HCT116 (cell line): ENCODE data around the gene PTTG1IP. TPM values are rescaled to one million over a fixed set of nuclear protein-coding genes. Genes with fewer than 3 reads are reported as not detected.

Experiments used
- ATAC-seq: fragments of 200-7000 bp; cut with Tn5 transposase; 2 replicates; pipeline ENCODE4 v1.9.1; 2020; ENCODE audit warnings: mild to moderate bottlenecking, moderate library complexity
- BruUV-seq: library from RNA; stranded (reverse); fragments of 400-500 nt; replicated peaks from 2 replicates; lab custom pipeline; 2021; lab: Mats Ljungman, UMichigan
- CTCF ChIA-PET: fragments of 300-600 bp; sonication (Branson Sonifier 250); formaldehyde crosslinking; loops from one replicate; lab custom pipeline; 2021; ENCODE audit warnings: antibody characterized with exemption; lab: Charles Lee
- POLR2A ChIA-PET: fragments of 300-600, 350-600 bp; sonication (Branson Sonifier 250); formaldehyde crosslinking; loops from one replicate; lab custom pipeline; 2021; ENCODE audit warnings: antibody characterized with exemption; lab: Charles Lee
- RAD21 ChIA-PET, 2 experiments: fragments of 300-600 bp; sonication (Branson Sonifier 250); formaldehyde crosslinking; loops; one replicate each; lab custom pipeline; 2023; ENCODE audit warnings: low total read pairs in 2 of 2; ENCODE audit not compliant: uncharacterized antibody in 2 of 2, unreplicated experiment in 2 of 2, low non-redundant PET in 1 of 2; lab: Charles Lee
- DNase-seq: peaks from one replicate; pipeline ENCODE4 v3.0.0-alpha.2; 2010; ENCODE audit warnings: low read depth, low spot score
- H2AFZ ChIP-seq: fragments of 200-600 bp; shearing (Covaris generic), sonication (generic); 2 replicates; pipeline ENCODE4 v1.6.1; 2017; ENCODE audit warnings: low read depth, mixed run types, mixed read lengths, antibody characterized with exemption, low read length; ENCODE audit not compliant: poor library complexity, severe bottlenecking
- H3K27ac ChIP-seq: 2 replicates; pipeline ENCODE4 v1.5.1; 2012; ENCODE audit warnings: low read depth, low read length
- H3K27me3 ChIP-seq: fragments of 200-600 bp; sonication (generic); 2 replicates; pipeline ENCODE4 v1.6.1; 2016; ENCODE audit warnings: mixed run types, low read length, mixed read lengths; ENCODE audit not compliant: insufficient read depth
- H3K36me3 ChIP-seq, 2 experiments: fragments of 200-500 bp in 1 of 2; fragments of 200-600 bp in 1 of 2; sonication (Bioruptor generic) in 1 of 2; sonication (generic) in 1 of 2; 2 replicates each; pipeline versions ENCODE4 v1.5.1 to v1.6.1; 2014 to 2016; ENCODE audit warnings: low read length in 2 of 2, inconsistent platforms in 1 of 2, mixed read lengths in 1 of 2, mixed run types in 1 of 2; ENCODE audit not compliant: insufficient read depth in 2 of 2, control insufficient read depth in 1 of 2
- H3K4me1 ChIP-seq, 2 experiments: fragments of 200-600 bp in 1 of 2; sonication (generic) in 1 of 2; 2 replicates each; pipeline versions ENCODE4 v1.5.1 to v1.6.1; 2012 to 2017; ENCODE audit warnings: low read length in 2 of 2, inconsistent platforms in 1 of 2, mild to moderate bottlenecking in 1 of 2, mixed read lengths in 1 of 2, mixed run types in 1 of 2, moderate library complexity in 1 of 2; ENCODE audit not compliant: insufficient read depth in 2 of 2, control insufficient read depth in 1 of 2
- H3K4me2 ChIP-seq: fragments of 200-600 bp; sonication (generic); 2 replicates; pipeline ENCODE4 v1.6.1; 2017; ENCODE audit warnings: mixed run types, low read length, mixed read lengths
- H3K4me3 ChIP-seq, 2 experiments: fragments of 200-600 bp in 1 of 2; sonication (generic) in 1 of 2; replicated peaks in 1 of 2; 2 replicates each; pipeline ENCODE4 v1.5.1; 2011 to 2016; ENCODE audit warnings: low read length in 2 of 2, control low read depth in 1 of 2, low read depth in 1 of 2, mild to moderate bottlenecking in 1 of 2, mixed read lengths in 1 of 2, mixed run types in 1 of 2
- H3K79me2 ChIP-seq: fragments of 200-600 bp; sonication (generic); 2 replicates; pipeline ENCODE4 v1.6.1; 2017; ENCODE audit warnings: mild to moderate bottlenecking, mixed run types, low read length, moderate library complexity, mixed read lengths; ENCODE audit not compliant: insufficient read depth
- H3K9ac ChIP-seq: fragments of 200-600 bp; sonication (generic); 2 replicates; pipeline ENCODE4 v1.6.1; 2016; ENCODE audit warnings: low read length, mixed read lengths
- H3K9me2 ChIP-seq: fragments of 200-600 bp; sonication (generic), shearing (Covaris generic); 2 replicates; pipeline ENCODE4 v1.6.1; 2017; ENCODE audit warnings: mixed run types, mild to moderate bottlenecking, moderate library complexity; ENCODE audit not compliant: insufficient read depth
- H3K9me3 ChIP-seq, 2 experiments: fragments of 200-500 bp in 1 of 2; fragments of 200-600 bp in 1 of 2; sonication (Bioruptor generic) in 1 of 2; sonication (generic) in 1 of 2; 2 replicates each; pipeline ENCODE4 v1.6.1; 2014 to 2017; ENCODE audit warnings: low read length in 2 of 2, mixed read lengths in 2 of 2, inconsistent platforms in 1 of 2, low read depth in 1 of 2, mild to moderate bottlenecking in 1 of 2, mixed run types in 1 of 2, moderate library complexity in 1 of 2; ENCODE audit not compliant: control insufficient read depth in 1 of 2, insufficient read depth in 1 of 2
- H4K20me1 ChIP-seq: fragments of 200-600 bp; sonication (generic), shearing (Covaris generic); 2 replicates; pipeline ENCODE4 v1.6.1; 2017; ENCODE audit warnings: mixed run types, mild to moderate bottlenecking, moderate library complexity; ENCODE audit not compliant: insufficient read depth
- CBX3 ChIP-seq: IDR thresholded peaks from 2 replicates; pipeline ENCODE4 v1.6.1; 2012; ENCODE audit warnings: low read depth
- CEBPB ChIP-seq: IDR thresholded peaks from 2 replicates; pipeline ENCODE4 v1.6.1; 2012; ENCODE audit warnings: low read depth
- EGR1 ChIP-seq: IDR thresholded peaks from 2 replicates; pipeline ENCODE4 v1.6.1; 2012; ENCODE audit warnings: low read depth
- EZH2 ChIP-seq: fragments of 200-600 bp; sonication (generic); IDR thresholded peaks from 2 replicates; pipeline ENCODE4 v1.6.1; 2017; ENCODE audit warnings: antibody characterized with exemption, mixed run types
- EZH2phosphoT487 ChIP-seq: fragments of 200-600 bp; IDR thresholded peaks from 2 replicates; pipeline ENCODE4 v1.6.1; 2018; ENCODE audit warnings: antibody characterized with exemption, borderline replicate concordance
- JUND ChIP-seq: IDR thresholded peaks from 2 replicates; pipeline ENCODE4 v1.6.1; 2012
- POLR2A ChIP-seq: IDR thresholded peaks from 2 replicates; pipeline ENCODE4 v1.7.0; 2011; ENCODE audit warnings: borderline replicate concordance; ENCODE audit not compliant: insufficient read depth, insufficient read length; ENCODE audit errors: extremely low read depth
- POLR2AphosphoS5 ChIP-seq: IDR thresholded peaks from 2 replicates; pipeline ENCODE4 v1.6.1; 2011; ENCODE audit warnings: mild to moderate bottlenecking, low read depth, low read length, moderate library complexity
- RAD21 ChIP-seq: IDR thresholded peaks from 2 replicates; pipeline ENCODE4 v1.6.1; 2012; ENCODE audit warnings: low read depth, mild to moderate bottlenecking
- SRF ChIP-seq: IDR thresholded peaks from 2 replicates; pipeline ENCODE4 v1.6.1; 2012; ENCODE audit warnings: low read depth
- YY1 ChIP-seq: IDR thresholded peaks from 2 replicates; pipeline ENCODE4 v1.6.1; 2011; ENCODE audit warnings: low read length, low read depth, moderate library complexity, mild to moderate bottlenecking; ENCODE audit not compliant: insufficient replicate concordance; ENCODE audit errors: extremely low read depth
- ZFX ChIP-seq: fragments of 450-650 bp; IDR thresholded peaks from 2 replicates; pipeline ENCODE4 v1.6.1; 2017
- ZNF274 ChIP-seq: fragments of 200-500 bp; sonication (Bioruptor generic); IDR thresholded peaks from 2 replicates; pipeline ENCODE4 v1.6.1; 2014; ENCODE audit warnings: mild to moderate bottlenecking, low read depth, low read length, inconsistent platforms
- intact Hi-C: fragments of 100-400 bp; cut with micrococcal nuclease; formaldehyde crosslinking; loops from 2 replicates; pipeline ENCODE4 v1.10.0; 2022
- total RNA-seq: library from RNA; stranded (reverse); gene quantifications from one replicate; pipeline ENCODE4 v1.2.1, GENCODE V29; 2021; ENCODE audit not compliant: unreplicated experiment
- TF ChIP-seq, protein P1 (sequence below): IDR thresholded peaks from 2 replicates; pipeline ENCODE4 v1.6.1; 2012
- TF ChIP-seq, protein P2 (sequence below): IDR thresholded peaks from 2 replicates; pipeline ENCODE4 v1.6.1; 2011; ENCODE audit warnings: mild to moderate bottlenecking, low read length, moderate library complexity; ENCODE audit not compliant: insufficient replicate concordance; ENCODE audit errors: extremely low read depth
- TF ChIP-seq, protein P3 (sequence below): IDR thresholded peaks from 2 replicates; pipeline ENCODE4 v1.6.1; 2012

The PTTG1IP gene
- total RNA-seq, 1 experiment from 2014 or later: 83.4 TPM

DNA sequence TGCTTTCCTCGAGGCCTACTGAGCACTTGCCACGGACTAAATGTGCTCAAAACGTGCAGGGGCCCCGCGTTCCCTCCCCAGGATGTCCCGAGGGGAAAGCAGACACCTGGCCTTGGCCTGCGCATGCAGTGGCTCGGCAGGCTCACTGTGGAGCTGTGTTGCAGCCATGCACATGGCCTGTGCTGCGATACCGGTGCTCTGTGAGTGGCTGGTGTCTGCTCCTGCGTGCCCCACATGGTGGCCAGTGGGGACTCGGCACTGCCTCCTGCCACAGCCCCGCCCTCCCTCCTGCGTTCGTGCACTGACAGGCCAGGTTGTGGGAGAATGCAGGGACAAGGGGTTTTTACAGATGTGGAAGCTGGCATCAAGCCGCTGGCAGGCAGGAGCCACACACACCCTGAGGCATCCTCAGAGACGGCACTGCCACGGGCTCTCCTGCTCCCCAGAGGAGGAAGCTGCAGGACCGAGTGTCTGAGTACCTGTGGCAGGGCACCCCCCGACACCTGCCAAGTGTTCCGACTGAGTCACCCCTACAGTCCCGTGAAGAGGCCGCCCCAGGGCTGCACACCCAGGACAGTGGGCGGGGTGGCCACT lies 16.9 kb upstream of the PTTG1IP start:
- no peaks in the 10 kb centered on the region for H3K9me3 ChIP-seq
- DNase-seq: no peak
- no peak for ATAC-seq
- H2AFZ ChIP-seq: no peak overlapping the region
- POLR2A ChIA-PET: no interaction called here
- H3K27me3 ChIP-seq: no peaks in the 10 kb centered on the region
- no peak for TF ChIP-seq CBX3
- no peak for TF ChIP-seq ZNF274
- H3K4me3 ChIP-seq: no peak overlapping the region
- H3K4me2 ChIP-seq: no peak overlapping the region
- H3K9me2 ChIP-seq: no peaks in the 10 kb centered on the region
- H3K79me2 ChIP-seq: no peaks in the 10 kb centered on the region
- no peaks in the 10 kb centered on the region for H4K20me1 ChIP-seq
- no peak overlapping the region for H3K9ac ChIP-seq
- intact Hi-C loops: loop anchor here (5.0 kb wide), 1 partner anchor 37 kb away; no protein-coding TSS in a partner anchor
- no peaks in the 10 kb centered on the region for H3K4me1 ChIP-seq
- CTCF ChIA-PET: no interaction called here
- no peak overlapping the region for H3K27ac ChIP-seq
- BruUV-seq: no TSS peak
- RAD21 ChIA-PET: no interaction called here
- H3K36me3 ChIP-seq: no peaks in the 10 kb centered on the region

DNA sequence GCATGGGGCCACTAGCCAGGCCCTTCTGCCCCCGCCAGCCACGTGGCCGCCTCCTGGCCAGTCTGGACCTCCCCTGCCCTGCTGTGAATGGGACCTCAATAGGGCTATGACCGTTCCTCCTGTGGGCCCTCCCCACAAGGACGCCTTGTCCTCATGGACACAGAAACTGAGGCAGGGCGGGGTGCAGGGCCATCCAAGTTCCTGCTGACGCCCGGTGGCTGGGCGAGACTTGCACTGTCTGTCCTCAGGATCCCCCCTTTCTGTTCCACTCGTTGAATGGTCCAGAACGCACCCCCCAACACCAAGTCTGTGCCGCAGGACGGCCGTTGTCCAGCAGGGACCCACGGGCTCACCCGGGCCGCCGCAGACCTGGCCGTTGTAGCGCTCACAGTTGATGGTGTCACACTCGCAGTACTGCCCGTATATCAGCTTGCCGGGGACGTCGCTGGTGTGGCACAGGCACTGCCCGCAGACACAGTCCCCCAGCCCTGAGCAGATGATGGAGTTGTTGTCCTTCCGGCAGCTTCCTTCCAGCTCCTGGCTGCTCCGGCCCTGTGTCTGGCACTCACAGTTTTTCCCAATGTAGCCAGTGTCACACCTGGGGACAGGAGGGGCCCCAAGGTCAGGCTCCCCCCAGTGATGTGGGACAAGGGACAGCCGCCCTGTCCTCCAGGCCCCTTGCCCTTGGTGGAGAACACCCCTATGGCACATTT lies 16.3 kb upstream of the PTTG1IP start:
- Histone ChIP-seq H3K36me3 (no peaks in the 10 kb centered on the region), H3K79me2 (no peaks in the 10 kb centered on the region), H3K27ac (no peak overlapping the region), H3K4me2 (no peak overlapping the region), H4K20me1 (no peaks in the 10 kb centered on the region), H3K9ac (no peak overlapping the region), H2AFZ (no peak overlapping the region), H3K4me3 (no peak overlapping the region), H3K4me1 (no peaks in the 10 kb centered on the region), H3K9me2 (no peaks in the 10 kb centered on the region), H3K27me3 (no peaks in the 10 kb centered on the region), H3K9me3 (no peaks in the 10 kb centered on the region)
- intact Hi-C loops: loop anchor here (5.0 kb wide), 1 partner anchor 38 kb away; no protein-coding TSS in a partner anchor
- RAD21 ChIA-PET: no interaction called here
- ATAC-seq (no peak), DNase-seq (no peak)
- no TSS peak for BruUV-seq
- POLR2A ChIA-PET: no interaction called here
- CTCF ChIA-PET: no interaction called here
- TF ChIP-seq ZFX (no peak), CEBPB (no peak), ZNF274 (no peak), EZH2phosphoT487 (no peak), JUND (no peak), RAD21 (no peak), POLR2A (no peak), EZH2 (no peak), POLR2AphosphoS5 (no peak), YY1 (no peak), EGR1 (no peak), SRF (no peak)
- TF ChIP-seq, protein P1, sequence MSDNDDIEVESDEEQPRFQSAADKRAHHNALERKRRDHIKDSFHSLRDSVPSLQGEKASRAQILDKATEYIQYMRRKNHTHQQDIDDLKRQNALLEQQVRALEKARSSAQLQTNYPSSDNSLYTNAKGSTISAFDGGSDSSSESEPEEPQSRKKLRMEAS: no peak
- TF ChIP-seq, protein P2, sequence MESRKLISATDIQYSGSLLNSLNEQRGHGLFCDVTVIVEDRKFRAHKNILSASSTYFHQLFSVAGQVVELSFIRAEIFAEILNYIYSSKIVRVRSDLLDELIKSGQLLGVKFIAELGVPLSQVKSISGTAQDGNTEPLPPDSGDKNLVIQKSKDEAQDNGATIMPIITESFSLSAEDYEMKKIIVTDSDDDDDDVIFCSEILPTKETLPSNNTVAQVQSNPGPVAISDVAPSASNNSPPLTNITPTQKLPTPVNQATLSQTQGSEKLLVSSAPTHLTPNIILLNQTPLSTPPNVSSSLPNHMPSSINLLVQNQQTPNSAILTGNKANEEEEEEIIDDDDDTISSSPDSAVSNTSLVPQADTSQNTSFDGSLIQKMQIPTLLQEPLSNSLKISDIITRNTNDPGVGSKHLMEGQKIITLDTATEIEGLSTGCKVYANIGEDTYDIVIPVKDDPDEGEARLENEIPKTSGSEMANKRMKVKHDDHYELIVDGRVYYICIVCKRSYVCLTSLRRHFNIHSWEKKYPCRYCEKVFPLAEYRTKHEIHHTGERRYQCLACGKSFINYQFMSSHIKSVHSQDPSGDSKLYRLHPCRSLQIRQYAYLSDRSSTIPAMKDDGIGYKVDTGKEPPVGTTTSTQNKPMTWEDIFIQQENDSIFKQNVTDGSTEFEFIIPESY: no peak
- TF ChIP-seq, protein P3, sequence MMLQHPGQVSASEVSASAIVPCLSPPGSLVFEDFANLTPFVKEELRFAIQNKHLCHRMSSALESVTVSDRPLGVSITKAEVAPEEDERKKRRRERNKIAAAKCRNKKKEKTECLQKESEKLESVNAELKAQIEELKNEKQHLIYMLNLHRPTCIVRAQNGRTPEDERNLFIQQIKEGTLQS: no peak
